SJCRH30 (cell line): Measurements from ENCODE around the gene GJC2. TPM values are rescaled to one million over a fixed set of nuclear protein-coding genes. Genes with fewer than 3 reads are reported as not detected.

Experiments
- total RNA-seq: library from RNA; depleted of rRNA; stranded (reverse); fragments of >200 nt; shearing (Covaris generic); gene quantifications from 2 replicates; pipeline ENCODE4 v1.2.3, GENCODE V29; 2014; rRNA removed

Gene GJC2
- total RNA-seq, 1 experiment from 2014 or later, result 0.59 TPM

Other genes starting within 250 kb of the GJC2 start
- gene WNT9A, start 202.0 kb upstream of the GJC2 start, total RNA-seq, result 0.79 and 1.1 TPM in 2 replicates
- gene WNT3A, start 142.9 kb upstream of the GJC2 start, total RNA-seq, result not detected in 2 replicates
- 291 and 309 TPM in 2 replicates for gene ARF1, start 67.2 kb upstream of the GJC2 start, total RNA-seq
- 19.9 and 22.8 TPM in 2 replicates for gene C1orf35, start 46.6 kb upstream of the GJC2 start, total RNA-seq
- 48.5 and 64.6 TPM in 2 replicates for gene MRPL55, start 40.6 kb upstream of the GJC2 start, total RNA-seq
- gene GUK1, start 9.7 kb upstream of the GJC2 start, total RNA-seq, result 114 and 137 TPM in 2 replicates
- gene IBA57, start 15.9 kb downstream of the GJC2 start, total RNA-seq, result 4.4 and 5.6 TPM in 2 replicates
- gene OBSCN, start 58.1 kb downstream of the GJC2 start, total RNA-seq, result 7.3 and 8.3 TPM in 2 replicates